GM18520 (cell line): Measurements from ENCODE around the gene FIBP.

Experiments used
- ATAC-seq: cut with Tn5 transposase; IDR thresholded peaks from one replicate; pipeline ENCODE4 v1.9.1; 2021; ENCODE audit not compliant: unreplicated experiment

The FIBP gene

GRCh38 chr11:65860278-65861164, 27.8 kb downstream of the FIBP start, which contains the start of gene MUS81:
Gene MUS81, plus strand, starts transcription at chr11:65860433. Its CDS starts 321 bp downstream, at chr11:65860754.
- ATAC-seq, result peak; percentile 19

GRCh38 chr11:65859812-65860277, 28.4 kb downstream of the FIBP start:
- no peak for ATAC-seq

- ATAC-seq, result peak; percentile 48
Observed at GRCh38 chr11:65859095-65859811, 29.0 kb downstream of the FIBP start.

- ATAC-seq, result no peak
Observed at GRCh38 chr11:65858681-65859087, 29.6 kb downstream of the FIBP start.

- peak; percentile 41 for ATAC-seq
Observed at GRCh38 chr11:65857853-65858680, 30.2 kb downstream of the FIBP start, which contains the start of gene CFL1. Gene CFL1, minus strand, starts transcription at chr11:65858180. Its CDS starts 81 bp downstream, at chr11:65858099.

- ATAC-seq, result no peak
Observed at GRCh38 chr11:65857500-65857852, 30.8 kb downstream of the FIBP start.

GRCh38 chr11:65856689-65857499, 31.4 kb downstream of the FIBP start:
- ATAC-seq, result peak; percentile 20

GRCh38 chr11:65855927-65856363, 32.3 kb downstream of the FIBP start:
- no peak for ATAC-seq

- ATAC-seq, result no peak
Observed at GRCh38 chr11:65854852-65855837, 33.1 kb downstream of the FIBP start.

GRCh38 chr11:65854161-65854592, 34.1 kb downstream of the FIBP start:
- ATAC-seq, result no peak

- ATAC-seq, result no peak
Observed at GRCh38 chr11:65853246-65853979, 34.9 kb downstream of the FIBP start.

GRCh38 chr11:65852508-65853245, 35.6 kb downstream of the FIBP start:
- no peak for ATAC-seq

GRCh38 chr11:65851811-65852507, 36.3 kb downstream of the FIBP start:
- no peak for ATAC-seq

GRCh38 chr11:65851083-65851579, 37.1 kb downstream of the FIBP start:
- ATAC-seq, result no peak

- ATAC-seq, result no peak
Observed at GRCh38 chr11:65850217-65851082, 37.8 kb downstream of the FIBP start.

GRCh38 chr11:65849771-65850216, 38.5 kb downstream of the FIBP start:
- ATAC-seq, result no peak
